Glomerular visceral epithelial cell (primary cell): Measurements from ENCODE around the gene SMIM36.
"Not testable (repeated sequence)": the region's sequence is repeated elsewhere in the genome, so short reads cannot be mapped to it uniquely, and the experiment has no call there.

Experiments used
- DNase-seq: peaks from one replicate; pipeline ENCODE4 v3.0.0-alpha.2; 2016; ENCODE audit errors: extremely low spot score

The SMIM36 gene

GRCh38 chr17:55454906-55455474, 56.3 kb downstream of the SMIM36 start:
- DNase-seq, result no peak

- DNase-seq, result no peak
These were observed 57.3 kb downstream of the SMIM36 start for GRCh38 chr17:55453839-55454557.

GRCh38 chr17:55452139-55452790, 59.0 kb downstream of the SMIM36 start:
- DNase-seq, result peak; percentile 50

GRCh38 chr17:55451758-55452138, 59.5 kb downstream of the SMIM36 start:
- DNase-seq, result no peak

GRCh38 chr17:55451203-55451641, 60.0 kb downstream of the SMIM36 start:
- no peak for DNase-seq

GRCh38 chr17:55450232-55450825, 60.9 kb downstream of the SMIM36 start:
- no peak for DNase-seq

GRCh38 chr17:55448681-55449080, 62.6 kb downstream of the SMIM36 start:
- no peak for DNase-seq

GRCh38 chr17:55446581-55447205, 64.6 kb downstream of the SMIM36 start:
- no peak for DNase-seq

- not testable (repeated sequence) for DNase-seq
These were observed 65.2 kb downstream of the SMIM36 start for GRCh38 chr17:55446004-55446403.

- DNase-seq, result peak; percentile 52
These were observed 66.5 kb downstream of the SMIM36 start for GRCh38 chr17:55444471-55445441.

- DNase-seq, result no peak
These were observed 67.3 kb downstream of the SMIM36 start for GRCh38 chr17:55443904-55444303.

- DNase-seq, result no peak
These were observed 68.1 kb downstream of the SMIM36 start for GRCh38 chr17:55442953-55443683.

GRCh38 chr17:55442462-55442861, 68.8 kb downstream of the SMIM36 start:
- DNase-seq, result no peak

GRCh38 chr17:55441544-55441943, 69.7 kb downstream of the SMIM36 start:
- no peak for DNase-seq

- no peak for DNase-seq
These were observed 70.9 kb downstream of the SMIM36 start for GRCh38 chr17:55440391-55440790.

- no peak for DNase-seq
These were observed 74.1 kb downstream of the SMIM36 start for GRCh38 chr17:55437159-55437605.

- no peak for DNase-seq
These were observed 74.8 kb downstream of the SMIM36 start for GRCh38 chr17:55436224-55437158.

GRCh38 chr17:55435408-55435807, 75.8 kb downstream of the SMIM36 start:
- no peak for DNase-seq

GRCh38 chr17:55434721-55435120, 76.5 kb downstream of the SMIM36 start:
- DNase-seq, result no peak
